ENCODE results near the gene MRPL18.

The MRPL18 gene

GRCh38 chr6:159844737-159845645 lies 54.7 kb downstream of the MRPL18 start:
- peak; percentile 46 for DNase-seq
